GM21619 (cell line): ENCODE data around the gene DDX10.

ENCODE experiments used
- ATAC-seq: cut with Tn5 transposase; IDR thresholded peaks from one replicate; pipeline ENCODE4 v1.9.1; 2021; ENCODE audit not compliant: unreplicated experiment

DDX10 gene

GRCh38 chr11:108929241-108929640 is 264.4 kb downstream of the DDX10 start:
- no peak for ATAC-seq

GRCh38 chr11:108931168-108931567 is 266.3 kb downstream of the DDX10 start:
- no peak for ATAC-seq

GRCh38 chr11:108933630-108934029 is 268.8 kb downstream of the DDX10 start:
- no peak for ATAC-seq

GRCh38 chr11:108934289-108934688 is 269.4 kb downstream of the DDX10 start:
- no peak for ATAC-seq

GRCh38 chr11:108934696-108935095 is 269.8 kb downstream of the DDX10 start:
- no peak for ATAC-seq

- no peak for ATAC-seq
Observed at GRCh38 chr11:108937746-108938145, 272.9 kb downstream of the DDX10 start.

GRCh38 chr11:108938604-108939003 is 273.7 kb downstream of the DDX10 start:
- no peak for ATAC-seq

GRCh38 chr11:108939135-108939534 is 274.3 kb downstream of the DDX10 start:
- ATAC-seq: no peak

- no peak for ATAC-seq
Observed at GRCh38 chr11:108943853-108944252, 279.0 kb downstream of the DDX10 start.

- no peak for ATAC-seq
Observed at GRCh38 chr11:108944471-108945178, 279.8 kb downstream of the DDX10 start.

GRCh38 chr11:108945341-108945740 is 280.5 kb downstream of the DDX10 start:
- no peak for ATAC-seq

- ATAC-seq: no peak
Observed at GRCh38 chr11:108947654-108948570, 283.0 kb downstream of the DDX10 start.

- peak; percentile 68 for ATAC-seq
Observed at GRCh38 chr11:108958368-108959104, 293.7 kb downstream of the DDX10 start.

GRCh38 chr11:108959105-108959761 is 294.4 kb downstream of the DDX10 start:
- ATAC-seq: no peak

- ATAC-seq: no peak
Observed at GRCh38 chr11:108959874-108960273, 295.0 kb downstream of the DDX10 start.

GRCh38 chr11:108960501-108960900 is 295.6 kb downstream of the DDX10 start:
- ATAC-seq: no peak

GRCh38 chr11:108961095-108961494 is 296.2 kb downstream of the DDX10 start:
- ATAC-seq: no peak

- no peak for ATAC-seq
Observed at GRCh38 chr11:108963118-108963517, 298.2 kb downstream of the DDX10 start.

GRCh38 chr11:108965306-108966001 is 300.6 kb downstream of the DDX10 start:
- no peak for ATAC-seq

- ATAC-seq: no peak
Observed at GRCh38 chr11:108966206-108966605, 301.3 kb downstream of the DDX10 start.
